HepG2 (cell line): Measurements from ENCODE around the gene ZNF548. TPM values are rescaled to one million over a fixed set of nuclear protein-coding genes. Genes with fewer than 3 reads are reported as not detected.

Experiments
- ATAC-seq: fragments of 200-7000 bp; cut with Tn5 transposase; 3 replicates; pipeline ENCODE4 v1.9.1; 2020; ENCODE audit warnings: mild to moderate bottlenecking, moderate library complexity
- BruUV-seq: library from RNA; stranded (reverse); fragments of 400-500 nt; replicated peaks from 2 replicates; lab custom pipeline; 2021; lab: Mats Ljungman, UMichigan
- CTCF ChIA-PET: fragments of 300-600 bp; formaldehyde crosslinking; extraction: SDS; loops from one replicate; lab custom pipeline; 2021; ENCODE audit warnings: low total read pairs, inconsistent platforms, low intra/inter-chr PET ratio; lab: Yijun Ruan, JAX
- POLR2A ChIA-PET: fragments of 350-600 bp; sonication (Branson Sonifier 250); formaldehyde crosslinking; loops from one replicate; lab custom pipeline; 2020; ENCODE audit warnings: antibody characterized with exemption, inconsistent platforms; lab: Yijun Ruan, JAX
- DNase-seq: peaks from one replicate; pipeline ENCODE4 v3.0.0-alpha.2; 2015; ENCODE audit warnings: low spot score
- FAIRE-seq: peaks from 3 replicates; lab custom pipeline; 2011; peaks lifted over from hg19 to GRCh38; lab: Jason Lieb, UNC
- H2AFZ ChIP-seq: one replicate; pipeline ENCODE4 v1.6.1; 2011; ENCODE audit warnings: low read length, inconsistent platforms
- H3K27ac ChIP-seq: fragments of 300-600 bp; 3 replicates; pipeline ENCODE4 v1.8.0; 2011; ENCODE audit warnings: mixed run types, mild to moderate bottlenecking, mixed read lengths, low read length, inconsistent platforms; ENCODE audit not compliant: insufficient read depth; ENCODE audit errors: extremely low read length
- H3K27me3 ChIP-seq, 2 experiments: fragments of 200-600 bp in 1 of 2; 2 replicates in 1 of 2; 3 replicates in 1 of 2; pipeline versions ENCODE4 v1.6.0 to v1.8.0; 2011; ENCODE audit warnings: low read length in 2 of 2, mild to moderate bottlenecking in 2 of 2, moderate library complexity in 2 of 2, inconsistent platforms in 1 of 2; ENCODE audit not compliant: insufficient read depth in 2 of 2, control insufficient read depth in 1 of 2
- H3K36me3 ChIP-seq, 2 experiments: fragments of 200-600 bp in 1 of 2; replicated peaks in 1 of 2; 2 replicates in 1 of 2; 3 replicates in 1 of 2; pipeline versions ENCODE4 v1.5.1 to v1.8.0; 2011; ENCODE audit warnings: low read length in 2 of 2, inconsistent platforms in 1 of 2; ENCODE audit not compliant: insufficient read depth in 2 of 2, control insufficient read depth in 1 of 2
- H3K4me1 ChIP-seq: 2 replicates; pipeline ENCODE4 v1.5.1; 2012; ENCODE audit warnings: low read length, inconsistent platforms; ENCODE audit not compliant: insufficient read depth
- H3K4me2 ChIP-seq: 2 replicates; pipeline ENCODE4 v1.6.0; 2011; ENCODE audit warnings: low read depth, low read length, inconsistent platforms
- H3K4me3 ChIP-seq, 3 experiments: fragments of 200-600 bp in 1 of 3; sonication (generic), shearing (Covaris generic) in 1 of 3; replicated peaks in 1 of 3; 2 replicates each; pipeline ENCODE4 v1.5.1; 2011 to 2016; ENCODE audit warnings: low read length in 3 of 3, inconsistent platforms in 2 of 3, low read depth in 2 of 3, mild to moderate bottlenecking in 2 of 3, control low read depth in 1 of 3, mixed read lengths in 1 of 3; ENCODE audit not compliant: insufficient read depth in 1 of 3
- H3K79me2 ChIP-seq: one replicate; pipeline ENCODE4 v1.6.1; 2011; ENCODE audit warnings: low read length, inconsistent platforms; ENCODE audit not compliant: insufficient read depth
- H3K9ac ChIP-seq: 2 replicates; pipeline ENCODE4 v1.6.0; 2011; ENCODE audit warnings: mild to moderate bottlenecking, low read depth, low read length, inconsistent platforms; ENCODE audit not compliant: insufficient read depth
- H3K9me3 ChIP-seq: 2 replicates; pipeline ENCODE4 v1.5.1; 2012; ENCODE audit warnings: mild to moderate bottlenecking, low read length
- H4K20me1 ChIP-seq: 2 replicates; pipeline ENCODE4 v1.6.0; 2011; ENCODE audit warnings: inconsistent platforms, mild to moderate bottlenecking, low read length, moderate library complexity; ENCODE audit not compliant: insufficient read depth
- CCAR2 ChIP-seq: fragments of 200-400 bp; formaldehyde crosslinking; optimal IDR thresholded peaks from 2 replicates; pipeline ENCODE3; 2018; ENCODE audit warnings: low read depth, mild to moderate bottlenecking, low read length, moderate library complexity
- EHMT2 ChIP-seq: fragments of 200-600 bp; sonication (generic); IDR thresholded peaks from 2 replicates; pipeline ENCODE4 v1.7.0; 2017; ENCODE audit warnings: antibody characterized with exemption, low read depth, low read length, borderline replicate concordance
- KLF6 ChIP-seq: IDR thresholded peaks from 2 replicates; pipeline ENCODE4 v1.8.0; 2016; ENCODE audit warnings: missing biosample characterization, missing genetic modification reagents
- MAZ ChIP-seq, 2 experiments: sonication (generic) in 1 of 2; formaldehyde crosslinking in 1 of 2; IDR thresholded peaks; 2 replicates each; pipeline versions ENCODE4 v1.5.0 to v1.6.1; 2012 to 2020; ENCODE audit warnings: low read depth in 2 of 2, mild to moderate bottlenecking in 2 of 2, borderline replicate concordance in 1 of 2, improper control_type of control experiment in 1 of 2, low read length in 1 of 2, missing genetic modification reagents in 1 of 2, moderate library complexity in 1 of 2
- MED13 ChIP-seq: sonication (generic); formaldehyde crosslinking; IDR thresholded peaks from 2 replicates; pipeline ENCODE4 v1.5.0; 2020; ENCODE audit warnings: missing genetic modification reagents
- MLLT10 ChIP-seq: sonication (generic); formaldehyde crosslinking; IDR thresholded peaks from 2 replicates; pipeline ENCODE4 v1.4.0; 2020; ENCODE audit warnings: missing genetic modification reagents
- PHF21A ChIP-seq: sonication (generic); formaldehyde crosslinking; IDR thresholded peaks from 2 replicates; pipeline ENCODE4 v1.5.0; 2020; ENCODE audit warnings: mild to moderate bottlenecking, missing genetic modification reagents
- POLR2G ChIP-seq: fragments of 200-400 bp; formaldehyde crosslinking; IDR thresholded peaks from 2 replicates; pipeline ENCODE4 v1.6.1; 2018; ENCODE audit warnings: mild to moderate bottlenecking, low read depth, low read length, moderate library complexity
- RCOR2 ChIP-seq: IDR thresholded peaks from 2 replicates; pipeline ENCODE4 v1.6.1; 2016; ENCODE audit warnings: missing biosample characterization, missing genetic modification reagents
- RFX1 ChIP-seq: fragments of 450-650 bp; IDR thresholded peaks from 2 replicates; pipeline ENCODE4 v1.6.1; 2017
- SMYD3 ChIP-seq: sonication (generic); formaldehyde crosslinking; IDR thresholded peaks from 2 replicates; pipeline ENCODE4 v1.8.1; 2023; ENCODE audit warnings: mild to moderate bottlenecking, missing genetic modification reagents
- SOX6 ChIP-seq, 2 experiments: fragments of 450-650 bp in 1 of 2; sonication (generic) in 1 of 2; formaldehyde crosslinking in 1 of 2; IDR thresholded peaks; 2 replicates each; pipeline versions ENCODE4 v1.4.0 to v1.6.1; 2017 to 2020; ENCODE audit warnings: antibody characterized with exemption in 1 of 2, mild to moderate bottlenecking in 1 of 2, missing genetic modification reagents in 1 of 2
- ZMAT3 ChIP-seq: sonication (generic); formaldehyde crosslinking; conservative IDR thresholded peaks from 2 replicates; pipeline ENCODE4 v1.7.0; 2021; ENCODE audit warnings: missing genetic modification reagents
- ZNF251 ChIP-seq: sonication (generic); formaldehyde crosslinking; IDR thresholded peaks from 2 replicates; pipeline ENCODE4 v1.9.0; 2021; ENCODE audit warnings: mild to moderate bottlenecking, missing genetic modification reagents
- ZNF383 ChIP-seq: sonication (generic); formaldehyde crosslinking; IDR thresholded peaks from 2 replicates; pipeline ENCODE4 v1.4.0; 2020; ENCODE audit warnings: missing genetic modification reagents, mild to moderate bottlenecking, borderline replicate concordance
- ZNF546 ChIP-seq: sonication (generic); formaldehyde crosslinking; conservative IDR thresholded peaks from 2 replicates; pipeline ENCODE4 v1.8.1; 2023; ENCODE audit warnings: mild to moderate bottlenecking, missing genetic modification reagents
- ZNF558 ChIP-seq: sonication (generic); formaldehyde crosslinking; IDR thresholded peaks from 2 replicates; pipeline ENCODE4 v1.9.0; 2022; ENCODE audit warnings: mild to moderate bottlenecking, missing genetic modification reagents, borderline replicate concordance
- ZNF605 ChIP-seq: sonication (generic); formaldehyde crosslinking; IDR thresholded peaks from 2 replicates; pipeline ENCODE4 v1.8.0; 2022; ENCODE audit warnings: mild to moderate bottlenecking, missing genetic modification reagents
- WGBS: methylation state at CpG from one replicate; pipeline ENCODE4 v1.1.6; 2017; ENCODE audit warnings: low lambda C conversion rate; 5-methylcytosine and 5-hydroxymethylcytosine counted together
- in situ Hi-C: cut with HindIII; loops from 2 replicates; pipeline ENCODE4 v1.10.0; 2017; ENCODE audit warnings: low pct_unique_long_range_greater_than_20kb; ENCODE audit not compliant: extremely low pct_ligation_motif_present
- intact Hi-C: fragments of 100-400 bp; cut with micrococcal nuclease; formaldehyde crosslinking; loops from one replicate; pipeline ENCODE4 v1.10.0; 2022; ENCODE audit not compliant: unreplicated experiment
- polyA plus RNA-seq, 8 experiments: library from polyadenylated mRNA; depleted of rRNA in 3 of 8; stranded (reverse) in 7 of 8; unstranded in 1 of 8; fragments of >200 nt; fragmentation: Illumina TruSeq in 4 of 8; extraction: Trizol in 4 of 8; gene quantifications; 2 replicates each; pipeline versions ENCODE4 v1.2.1 to v1.2.3, GENCODE V29; 2011 to 2016; ENCODE audit warnings: low read depth in 4 of 8, missing spikeins in 1 of 8, mixed read lengths in 1 of 8; ENCODE audit not compliant: insufficient read depth in 1 of 8
- total RNA-seq, 5 experiments: library from RNA; depleted of rRNA; stranded (reverse); fragments of >200 nt; fragmentation: Illumina TruSeq; extraction: Trizol; gene quantifications; 2 replicates each; pipeline ENCODE4 v1.2.3, GENCODE V29; 2016; ENCODE audit warnings: low read depth in 1 of 5

The ZNF548 gene
- total and polyA plus RNA-seq, 2 of the 13 experiments (the other 11 are each of a cell fraction or from before 2014, with no cell fraction given), result 19.6 to 24.9 TPM

GRCh38 chr19:57374179-57374578 lies 15.5 kb upstream of the ZNF548 start:
- Histone ChIP-seq H3K27ac (no peak overlapping the region), H3K9ac (no peak overlapping the region), H4K20me1 (no peaks in the 10 kb centered on the region), H3K79me2 (no peaks in the 10 kb centered on the region), H3K36me3 (peaks cover 2 to 11% of the 10 kb centered on the region in 2 experiments; a peak in 2 of 5 replicates), H2AFZ (no peak overlapping the region), H3K27me3 (no peaks in the 10 kb centered on the region), H3K4me1 (no peaks in the 10 kb centered on the region)
- DNase-seq (no peak), ATAC-seq (no peak), FAIRE-seq (no peak)
- intact Hi-C loops (no loop called here), in situ Hi-C loops (no loop called here)
- no TSS peak for BruUV-seq
- POLR2A ChIA-PET, result no interaction called here
- CTCF ChIA-PET, result no interaction called here
- 94% methylated on average over 4 of the region's 6 CpGs for WGBS
- TF ChIP-seq SOX6 (IDR thresholded peaks at IDR 0.05), result no peak
- TF ChIP-seq SOX6 (CRISPR knock-in tag; IDR thresholded peaks at IDR 0.05), result no peak
- TF ChIP-seq RCOR2, result no peak
- TF ChIP-seq RFX1, result no peak
- TF ChIP-seq MED13 (CRISPR knock-in tag), result no peak
- TF ChIP-seq KLF6 (CRISPR knock-in tag), result no peak
- TF ChIP-seq SMYD3 (CRISPR knock-in tag), result no peak
- TF ChIP-seq ZNF605, result no peak
- no peak for TF ChIP-seq POLR2G
- no peak for TF ChIP-seq MLLT10 (CRISPR knock-in tag)
- TF ChIP-seq EHMT2, result no peak
- TF ChIP-seq CCAR2, result no peak
- TF ChIP-seq ZNF251 (CRISPR knock-in tag), result no peak
- no peak for TF ChIP-seq ZNF558 (CRISPR knock-in tag)
- no peak for TF ChIP-seq MAZ (IDR thresholded peaks at IDR 0.05; ENCODE audit: borderline replicate concordance, low read depth, low read length)
- TF ChIP-seq MAZ (CRISPR knock-in tag; IDR thresholded peaks at IDR 0.05; ENCODE audit: low read depth), result no peak
- TF ChIP-seq ZNF546 (CRISPR knock-in tag), result no peak
- TF ChIP-seq PHF21A (CRISPR knock-in tag), result no peak
- TF ChIP-seq ZNF383 (CRISPR knock-in tag), result no peak
- TF ChIP-seq ZMAT3 (CRISPR knock-in tag), result no peak
- TF ChIP-seq, all 625 proteins: peak for 0
- Histone ChIP-seq H3K4me3 (no peak overlapping the region), H3K4me2 (no peak overlapping the region), H3K9me3 (peaks cover 7% of the 10 kb centered on the region; the same call in 1 of the 2 replicates)
